RWPE1 (cell line): Measurements from ENCODE around the gene C10orf71.

ENCODE experiments used
- CTCF ChIA-PET: fragments of 350-600 bp; sonication (Branson Sonifier 250); formaldehyde crosslinking; extraction: SDS; loops from one replicate; lab custom pipeline; 2021; lab: Yijun Ruan, JAX
- POLR2A ChIA-PET: fragments of 400-600 bp; formaldehyde crosslinking; extraction: SDS; loops from one replicate; lab custom pipeline; 2020; ENCODE audit warnings: antibody characterized with exemption; ENCODE audit not compliant: low non-redundant PET; lab: Yijun Ruan, JAX
- DNase-seq: peaks from one replicate; pipeline ENCODE4 v3.0.0; 2012; ENCODE audit warnings: low spot score
- H3K27ac ChIP-seq: fragments of 450-650 bp; 2 replicates; pipeline ENCODE4 v1.5.1; 2017
- CTCF ChIP-seq: fragments of 450-650 bp; conservative IDR thresholded peaks from 2 replicates; pipeline ENCODE4 v1.5.1; 2017; ENCODE audit warnings: low read depth, mild to moderate bottlenecking

C10orf71 gene

DNA sequence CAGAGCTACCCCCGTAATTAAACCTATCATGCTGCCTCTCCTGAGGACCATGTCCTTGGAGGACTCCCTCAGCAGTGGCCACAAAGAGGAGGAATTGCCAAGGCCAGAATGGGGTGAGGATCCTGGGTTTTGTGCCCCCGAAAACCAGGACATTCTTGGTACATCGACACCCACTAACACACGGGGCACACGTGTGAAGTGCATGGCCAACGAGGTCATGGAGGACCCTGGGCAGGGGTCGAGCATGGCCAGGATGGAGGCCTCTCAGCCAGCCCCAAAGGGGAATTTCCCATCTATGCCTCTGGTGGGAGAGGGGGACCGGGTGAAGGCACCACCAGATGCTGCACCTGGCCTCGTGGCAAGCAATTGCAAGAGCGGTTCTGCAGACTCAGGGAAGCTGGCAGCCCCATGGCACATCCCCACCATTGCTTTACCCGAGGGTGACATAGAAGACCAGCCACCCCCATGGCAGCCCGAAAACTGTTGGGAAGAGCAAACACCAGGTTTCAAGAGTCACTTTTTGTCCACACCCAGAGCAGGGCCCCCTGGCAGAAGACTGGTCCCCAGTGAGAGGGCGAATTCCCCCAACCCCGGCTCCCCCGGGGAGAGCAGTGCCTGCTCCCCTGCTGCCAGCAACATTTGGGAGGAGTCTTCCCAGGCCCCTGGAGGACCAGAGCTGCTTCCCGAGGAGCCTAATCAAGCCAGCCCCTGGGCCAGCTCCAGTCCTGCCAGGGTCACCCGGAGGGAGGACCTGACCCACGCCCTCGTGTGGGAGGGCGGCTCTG is 26.4 kb downstream of the C10orf71 start:
- no peak for TF ChIP-seq CTCF
- ChIA-PET CTCF (no interaction called here), POLR2A (no interaction called here)
- DNase-seq, result no peak
- no peak overlapping the region for H3K27ac ChIP-seq

GRCh38 chr10:49325916-49326783 is 27.2 kb downstream of the C10orf71 start:
- DNase-seq, result no peak
- no peak overlapping the region for H3K27ac ChIP-seq
- ChIA-PET POLR2A (no interaction called here), CTCF (interaction anchor here (0.6 kb wide), 1 partner anchor 92 kb away, joined by 3 read pairs; no protein-coding TSS in a partner anchor)
- TF ChIP-seq CTCF, result no peak

- no peak for DNase-seq
- ChIA-PET POLR2A (no interaction called here), CTCF (interaction anchor here (0.6 kb wide), 1 partner anchor 91 kb away, joined by 3 read pairs; no protein-coding TSS in a partner anchor)
- no peak overlapping the region for H3K27ac ChIP-seq
- TF ChIP-seq CTCF, result no peak
These were observed 28.3 kb downstream of the C10orf71 start for GRCh38 chr10:49327036-49327813.

DNA sequence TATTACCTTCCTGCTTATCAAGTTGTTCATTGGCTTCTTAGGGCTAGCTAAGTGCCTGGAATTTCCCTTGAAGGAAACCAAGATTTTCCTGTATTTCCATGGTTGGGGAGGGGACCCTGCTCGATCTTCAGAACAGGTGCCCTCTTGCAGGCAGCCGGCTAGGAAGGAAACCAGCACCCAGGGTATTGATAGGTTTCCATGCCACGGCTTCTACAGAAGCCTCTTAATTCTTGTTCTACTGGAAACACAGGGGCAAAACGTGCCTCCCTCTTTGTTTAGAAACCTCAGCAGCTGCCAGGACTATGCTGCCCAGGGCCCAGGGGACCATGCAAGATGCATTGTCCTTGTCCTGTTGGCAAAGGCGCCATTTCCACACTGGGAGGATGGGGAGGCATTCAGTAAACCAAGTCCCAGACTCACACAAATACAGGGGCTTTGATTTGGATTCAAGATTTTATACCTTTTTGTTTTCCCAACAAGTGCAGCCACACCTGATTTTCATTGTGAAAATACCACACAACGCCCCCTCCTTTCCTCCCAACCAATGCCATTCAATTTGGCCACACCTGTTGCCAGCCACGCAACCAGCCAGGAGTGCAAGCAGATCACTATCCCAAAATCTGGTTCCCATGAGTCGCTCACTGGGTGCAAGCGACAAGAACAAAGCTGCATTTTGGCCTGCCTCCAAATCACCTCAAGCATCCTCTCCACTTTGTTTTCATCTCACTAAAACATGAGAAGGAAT is 29.6 kb downstream of the C10orf71 start:
- no peak for DNase-seq
- no peak overlapping the region for H3K27ac ChIP-seq
- CTCF ChIA-PET, result no interaction called here
- no peak for TF ChIP-seq CTCF
- POLR2A ChIA-PET, result no interaction called here

DNA sequence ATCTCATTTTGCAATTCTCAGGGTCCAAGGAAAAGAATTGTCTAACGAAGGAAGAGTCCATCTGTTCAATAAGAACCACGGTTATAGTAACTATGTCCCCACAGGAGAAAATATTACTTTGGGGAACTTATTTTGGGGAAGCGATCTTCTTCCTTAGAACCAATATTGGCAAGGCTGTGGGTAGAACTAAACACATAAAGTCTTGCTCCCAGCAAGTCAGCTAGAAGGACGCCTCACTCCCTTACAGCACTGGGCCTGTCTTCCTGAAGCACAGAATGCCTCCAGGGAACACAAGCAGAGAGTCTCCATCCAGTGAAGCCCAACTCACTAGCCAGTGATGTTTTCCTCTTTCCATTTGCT is 30.2 kb downstream of the C10orf71 start:
- ChIA-PET CTCF (no interaction called here), POLR2A (no interaction called here)
- no peak for TF ChIP-seq CTCF
- H3K27ac ChIP-seq, result no peak overlapping the region
- no peak for DNase-seq
